HCT116 (cell line): ENCODE measurements around the gene PCDH15.

Source experiments
- CTCF ChIP-seq, 3 experiments: fragments of 200-600 bp in 1 of 3; sonication (generic) in 1 of 3; IDR thresholded peaks in 2 of 3; conservative IDR thresholded peaks in 1 of 3; 2 replicates each; pipeline ENCODE4 v1.5.1; 2012 to 2017; ENCODE audit warnings: low read depth in 2 of 3, low read length in 2 of 3, antibody characterized with exemption in 1 of 3, borderline replicate concordance in 1 of 3, control low read depth in 1 of 3, mild to moderate bottlenecking in 1 of 3, mixed read lengths in 1 of 3, mixed run types in 1 of 3, moderate library complexity in 1 of 3; ENCODE audit not compliant: insufficient read depth in 1 of 3
- REST ChIP-seq: IDR thresholded peaks from 2 replicates; pipeline ENCODE4 v1.6.1; 2012; ENCODE audit warnings: low read depth

GRCh38 chr10:54758791-54759190 is 42.2 kb downstream of the PCDH15 start:
- no peak for TF ChIP-seq REST
- TF ChIP-seq CTCF (IDR thresholded peaks at IDR 0.05 in 2 of 3, conservative IDR thresholded peaks at IDR 0.05 in 1 of 3; ENCODE audit: borderline replicate concordance in 1 of 3, insufficient read depth in 1 of 3, low read depth in 2 of 3, low read length in 2 of 3) = no peak
